Measurements from ENCODE around the gene C1orf53.

The C1orf53 gene

DNA sequence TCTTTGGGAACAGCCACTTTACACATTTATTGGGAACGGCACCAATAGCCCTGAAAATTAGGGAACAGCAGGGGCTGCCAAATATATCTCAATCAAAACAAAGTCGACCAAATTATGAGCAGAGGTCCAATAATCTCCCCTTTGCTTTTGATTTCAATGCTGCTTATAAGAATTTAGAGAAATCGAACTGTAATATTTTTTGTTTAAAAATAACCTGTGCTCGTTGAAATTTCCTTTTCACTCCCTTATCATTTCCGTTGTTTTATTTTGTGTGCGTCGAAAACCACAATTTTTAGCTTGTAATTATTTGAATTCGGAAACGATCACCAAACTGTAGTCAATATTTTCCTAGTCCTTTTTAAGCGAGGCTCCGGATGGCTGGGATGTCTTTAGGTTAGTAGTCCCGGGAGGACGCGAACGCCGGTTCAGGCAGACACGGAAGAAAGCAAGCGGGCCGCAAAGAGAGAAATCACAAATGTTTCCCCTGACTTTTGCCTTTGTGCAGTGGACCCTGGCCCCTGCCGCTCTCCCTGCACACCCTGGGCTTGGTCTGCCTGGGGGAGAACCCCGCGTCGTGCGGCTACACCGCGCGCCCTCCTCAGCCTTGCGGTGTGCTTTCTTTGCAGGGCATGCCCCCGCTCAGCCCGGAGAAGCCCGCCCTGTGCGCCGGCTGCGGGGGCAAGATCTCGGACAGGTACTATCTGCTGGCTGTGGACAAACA lies 17.1 kb downstream of the C1orf53 start:
- Mint-ChIP-seq H3K36me3 (ENCODE audit: insufficient read depth) (peaks cover 25% of the 10 kb centered on the region), H3K4me3 (peak overlapping the region; percentile 64 to 72), H3K27ac (no peak overlapping the region), H3K27me3 (peaks cover 88 to 93% of the 10 kb centered on the region in 2 donors), H3K4me1 (ENCODE audit: low read depth in 2 of 2) (peaks cover 40 to 48% of the 10 kb centered on the region in 2 donors), H3K9me3 (no peaks in the 10 kb centered on the region)
- ATAC-seq (replicated peaks) (peak; percentile 35), DNase-seq (no peak)

DNA sequence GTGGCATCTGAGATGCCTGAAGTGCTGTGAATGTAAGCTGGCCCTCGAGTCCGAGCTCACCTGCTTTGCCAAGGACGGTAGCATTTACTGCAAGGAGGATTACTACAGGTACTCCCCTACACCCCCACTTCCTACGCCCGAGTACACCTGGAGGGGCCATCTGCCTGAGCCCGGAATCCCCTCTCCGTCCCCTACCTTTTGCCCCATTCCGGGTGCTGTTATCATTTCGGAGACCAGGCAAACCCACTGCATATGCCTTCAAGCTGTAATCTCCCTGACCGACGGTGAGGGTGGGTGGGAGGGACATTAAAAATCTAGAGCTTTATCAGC lies 17.6 kb downstream of the C1orf53 start:
- Mint-ChIP-seq H3K4me3 (peak overlapping the region; percentile 64 to 72), H3K27me3 (peaks cover 83 to 93% of the 10 kb centered on the region in 2 donors), H3K4me1 (ENCODE audit: low read depth in 2 of 2) (peaks cover 40 to 48% of the 10 kb centered on the region in 2 donors), H3K9me3 (no peaks in the 10 kb centered on the region), H3K36me3 (ENCODE audit: insufficient read depth) (peaks cover 28% of the 10 kb centered on the region), H3K27ac (no peak overlapping the region)
- DNase-seq (no peak), ATAC-seq (replicated peaks) (no peak)

DNA sequence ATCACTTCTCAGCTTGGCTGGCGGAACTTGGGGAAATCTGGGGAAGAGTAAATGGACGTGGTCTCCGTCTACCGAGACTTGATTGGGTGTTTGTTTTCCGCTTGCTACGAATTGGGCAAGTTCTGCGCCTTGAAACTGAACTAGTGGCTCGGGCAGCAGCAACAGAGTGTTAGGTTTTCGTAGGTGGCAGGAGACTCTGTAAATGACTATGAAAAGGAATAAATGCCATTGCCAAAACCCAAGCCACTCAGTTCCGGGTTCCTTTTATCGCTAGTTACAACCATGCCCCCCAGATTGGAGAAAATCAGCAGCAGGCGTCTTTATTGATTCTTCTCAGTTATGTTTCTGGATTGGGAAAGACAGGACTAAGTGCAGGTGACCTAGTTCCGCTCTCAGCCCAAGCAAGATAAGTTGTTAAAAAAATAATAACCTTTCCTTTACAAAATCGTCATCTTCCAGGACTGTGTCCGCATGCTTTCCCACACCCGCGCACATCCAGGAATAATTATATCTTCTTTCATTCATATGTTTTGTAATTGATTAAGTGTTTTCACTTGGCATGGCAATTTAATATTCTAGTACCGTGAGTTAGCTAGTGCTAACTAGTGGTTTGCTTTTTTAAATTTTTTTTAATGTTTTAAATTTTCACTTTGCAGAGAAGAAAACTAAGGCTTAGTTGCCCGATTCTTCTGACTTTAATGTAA lies 18.1 kb downstream of the C1orf53 start:
- no peak for DNase-seq
- no peak for ATAC-seq (replicated peaks)
- H3K27me3 Mint-ChIP-seq, result peaks cover 82 to 93% of the 10 kb centered on the region in 2 donors

DNA sequence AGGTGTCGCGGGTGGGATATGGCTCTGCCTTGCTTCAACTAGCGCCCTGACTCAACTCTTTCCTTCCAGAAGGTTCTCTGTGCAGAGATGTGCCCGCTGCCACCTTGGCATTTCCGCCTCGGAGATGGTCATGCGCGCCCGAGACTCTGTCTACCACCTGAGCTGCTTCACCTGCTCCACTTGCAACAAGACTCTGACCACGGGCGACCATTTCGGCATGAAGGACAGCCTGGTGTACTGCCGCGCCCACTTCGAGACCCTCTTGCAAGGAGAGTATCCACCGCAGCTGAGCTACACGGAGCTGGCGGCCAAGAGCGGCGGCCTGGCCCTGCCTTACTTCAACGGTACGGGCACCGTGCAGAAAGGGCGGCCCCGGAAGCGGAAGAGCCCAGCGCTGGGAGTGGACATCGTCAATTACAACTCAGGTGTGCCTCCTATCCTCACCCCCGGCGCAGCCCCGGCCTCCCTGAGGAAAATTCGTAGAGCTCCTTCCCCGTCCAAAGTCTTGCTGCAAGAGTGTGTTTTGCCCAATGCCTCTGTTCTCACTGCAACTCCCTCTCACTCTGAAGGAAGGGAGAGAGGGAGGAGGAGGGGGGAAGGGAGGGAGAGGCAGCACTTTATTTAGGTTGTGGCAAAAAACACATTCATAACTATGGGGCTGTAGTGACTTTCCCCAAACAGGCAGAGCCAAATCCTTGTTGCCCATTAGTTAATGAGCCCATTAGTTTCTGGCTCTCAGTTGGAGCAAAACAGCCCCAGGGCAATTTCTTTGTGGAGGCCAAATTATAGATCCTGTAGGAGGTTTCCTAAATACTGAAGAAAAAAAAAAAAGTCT lies 19.0 kb downstream of the C1orf53 start:
- ATAC-seq (replicated peaks), result no peak
- DNase-seq, result no peak
- H3K4me1 Mint-ChIP-seq (ENCODE audit: low read depth in 2 of 2), result peaks cover 30 to 36% of the 10 kb centered on the region in 2 donors
- no peaks in the 10 kb centered on the region for H3K9me3 Mint-ChIP-seq
- H3K4me3 Mint-ChIP-seq, result peak overlapping the region in 1 of 2 donors; percentile 72
- H3K27ac Mint-ChIP-seq, result no peak overlapping the region
- H3K27me3 Mint-ChIP-seq, result peaks cover 81 to 93% of the 10 kb centered on the region in 2 donors
- peaks cover 23% of the 10 kb centered on the region for H3K36me3 Mint-ChIP-seq (ENCODE audit: insufficient read depth)

More for the DNA sequence above, 18.1 kb downstream of the C1orf53 start:
- Mint-ChIP-seq H3K4me1 (ENCODE audit: low read depth in 2 of 2) (peaks cover 38 to 44% of the 10 kb centered on the region in 2 donors), H3K27ac (no peak overlapping the region), H3K4me3 (peak overlapping the region; percentile 64 to 72), H3K36me3 (ENCODE audit: insufficient read depth) (peaks cover 27% of the 10 kb centered on the region), H3K9me3 (no peaks in the 10 kb centered on the region)

DNA sequence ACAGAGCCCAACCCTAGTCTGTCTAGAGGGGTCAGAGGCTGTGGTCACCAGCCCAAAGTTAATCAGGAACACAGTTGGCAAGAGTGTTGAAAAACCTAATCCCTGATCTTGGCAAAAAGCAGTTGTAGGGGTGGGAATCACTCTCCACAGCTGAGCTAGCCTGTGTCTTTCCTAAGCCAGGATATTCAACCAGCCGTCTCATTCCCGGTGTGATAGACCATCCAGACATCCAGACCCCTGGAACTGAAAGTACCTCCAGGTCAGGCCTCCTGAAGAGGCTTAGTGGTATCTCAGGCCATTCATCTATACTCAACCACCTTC lies 19.6 kb downstream of the C1orf53 start:
- ATAC-seq (replicated peaks) (no peak), DNase-seq (no peak)
- H3K9me3 Mint-ChIP-seq, result no peaks in the 10 kb centered on the region
- H3K36me3 Mint-ChIP-seq (ENCODE audit: insufficient read depth), result peaks cover 23% of the 10 kb centered on the region
- no peak overlapping the region for H3K27ac Mint-ChIP-seq
- peaks cover 81 to 93% of the 10 kb centered on the region in 2 donors for H3K27me3 Mint-ChIP-seq
- peaks cover 25 to 31% of the 10 kb centered on the region in 2 donors for H3K4me1 Mint-ChIP-seq (ENCODE audit: low read depth in 2 of 2)
- no peak overlapping the region for H3K4me3 Mint-ChIP-seq

DNA sequence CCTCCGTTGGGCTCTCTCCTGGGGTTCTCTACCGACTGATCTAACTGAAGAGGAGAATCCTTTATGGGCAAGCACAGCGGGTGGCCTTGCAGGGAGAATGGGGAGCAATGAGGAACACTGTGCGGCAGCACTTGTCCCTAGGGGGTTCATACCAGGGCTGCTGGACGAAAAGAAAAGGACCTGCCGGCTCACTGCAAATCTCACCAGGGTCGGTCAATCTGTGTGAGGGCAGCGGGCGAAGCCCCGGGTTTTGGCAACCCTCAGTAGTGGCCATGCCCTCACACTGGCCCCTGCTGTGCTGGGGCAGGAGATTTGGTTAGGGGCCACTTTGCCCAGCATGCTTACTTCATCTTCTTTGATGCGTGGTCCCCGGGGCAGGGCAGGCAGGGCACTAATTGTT lies 20.6 kb downstream of the C1orf53 start:
- H3K9me3 Mint-ChIP-seq, result no peaks in the 10 kb centered on the region
- H3K27me3 Mint-ChIP-seq, result peaks cover 81 to 93% of the 10 kb centered on the region in 2 donors
- DNase-seq, result no peak
- peaks cover 16 to 21% of the 10 kb centered on the region in 2 donors for H3K4me1 Mint-ChIP-seq (ENCODE audit: low read depth in 2 of 2)
- H3K27ac Mint-ChIP-seq, result no peak overlapping the region
- no peak overlapping the region for H3K4me3 Mint-ChIP-seq
- peaks cover 19% of the 10 kb centered on the region for H3K36me3 Mint-ChIP-seq (ENCODE audit: insufficient read depth)
- no peak for ATAC-seq (replicated peaks)

DNA sequence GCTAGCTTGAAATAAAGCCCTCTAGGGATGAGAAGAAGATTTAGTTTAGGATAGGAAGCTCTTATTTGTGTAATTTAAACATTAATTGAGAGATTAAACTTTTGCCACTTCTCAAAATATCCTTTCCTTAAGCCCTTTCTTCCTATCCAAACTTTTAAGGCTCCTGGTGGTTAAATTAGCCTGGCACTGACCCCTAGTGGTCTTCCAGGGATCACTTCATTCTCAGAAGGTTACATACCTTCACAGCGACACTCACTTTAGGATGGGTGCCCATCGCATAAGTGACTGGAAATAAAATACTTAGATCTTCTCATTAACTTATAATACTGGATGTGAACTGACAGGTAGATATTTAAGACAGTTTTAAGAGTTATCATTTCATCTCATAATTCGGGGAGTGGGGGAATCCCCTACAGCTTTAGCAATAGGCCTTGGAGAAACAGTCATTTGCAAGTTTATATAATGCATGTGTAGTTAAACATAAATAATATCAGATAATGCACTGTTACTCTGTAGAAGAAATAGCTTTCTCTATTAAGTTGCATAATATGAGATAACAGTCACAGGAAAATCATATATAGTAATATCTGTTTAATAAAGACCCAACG lies 22.2 kb downstream of the C1orf53 start:
- Mint-ChIP-seq H3K9me3 (no peaks in the 10 kb centered on the region), H3K36me3 (ENCODE audit: insufficient read depth) (peaks cover 3% of the 10 kb centered on the region), H3K27ac (no peak overlapping the region), H3K4me3 (no peak overlapping the region), H3K4me1 (ENCODE audit: low read depth in 2 of 2) (peaks cover 10 to 13% of the 10 kb centered on the region in 2 donors), H3K27me3 (peaks cover 78 to 91% of the 10 kb centered on the region in 2 donors)
- ATAC-seq (replicated peaks), result peak; percentile 61
- no peak for DNase-seq

DNA sequence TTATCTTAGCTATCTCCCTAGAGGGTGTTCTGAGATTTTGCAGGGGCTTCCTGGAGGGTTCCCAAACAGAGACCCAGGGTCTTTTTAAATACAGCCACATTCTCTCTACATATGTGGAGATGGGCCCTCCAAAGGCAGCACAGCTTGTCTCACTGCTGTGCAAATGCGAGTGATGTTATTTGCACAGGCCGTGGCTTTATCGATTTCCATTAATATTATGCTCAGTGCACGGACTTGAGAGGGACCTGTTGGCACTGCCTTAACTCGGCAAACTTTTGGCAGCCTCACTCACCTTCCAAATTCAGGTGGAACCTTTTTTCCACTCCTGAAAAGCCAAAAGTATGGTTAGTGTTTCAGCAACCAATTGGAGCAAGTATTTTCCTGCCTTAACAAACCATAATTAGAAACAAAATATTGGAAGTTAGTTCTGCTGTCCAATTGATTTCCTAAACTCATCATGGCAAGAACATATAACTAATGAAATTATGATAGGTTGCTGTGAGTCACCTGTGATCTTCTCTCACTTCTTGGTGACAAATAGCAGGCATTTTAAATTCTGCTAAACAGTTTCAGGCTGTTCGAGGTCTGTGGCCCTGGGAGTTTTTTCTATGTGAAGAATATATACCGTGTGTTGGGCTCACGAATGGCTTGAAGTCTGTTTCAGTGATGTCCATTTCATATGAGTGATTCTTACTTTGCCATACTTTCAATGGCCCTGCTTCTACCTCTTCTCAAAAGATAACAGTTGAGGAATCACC lies 25.7 kb downstream of the C1orf53 start:
- no peak for ATAC-seq (replicated peaks)
- H3K4me1 Mint-ChIP-seq (ENCODE audit: low read depth in 2 of 2), result peaks cover 0 to 5% of the 10 kb centered on the region in 2 donors
- H3K4me3 Mint-ChIP-seq, result peak overlapping the region in 1 of 2 donors; percentile 63
- peaks cover 46 to 76% of the 10 kb centered on the region in 2 donors for H3K27me3 Mint-ChIP-seq
- DNase-seq, result no peak
- peaks cover 3% of the 10 kb centered on the region for H3K36me3 Mint-ChIP-seq (ENCODE audit: insufficient read depth)
- H3K9me3 Mint-ChIP-seq, result no peaks in the 10 kb centered on the region
- peak overlapping the region in 1 of 2 donors; percentile 28 for H3K27ac Mint-ChIP-seq

DNA sequence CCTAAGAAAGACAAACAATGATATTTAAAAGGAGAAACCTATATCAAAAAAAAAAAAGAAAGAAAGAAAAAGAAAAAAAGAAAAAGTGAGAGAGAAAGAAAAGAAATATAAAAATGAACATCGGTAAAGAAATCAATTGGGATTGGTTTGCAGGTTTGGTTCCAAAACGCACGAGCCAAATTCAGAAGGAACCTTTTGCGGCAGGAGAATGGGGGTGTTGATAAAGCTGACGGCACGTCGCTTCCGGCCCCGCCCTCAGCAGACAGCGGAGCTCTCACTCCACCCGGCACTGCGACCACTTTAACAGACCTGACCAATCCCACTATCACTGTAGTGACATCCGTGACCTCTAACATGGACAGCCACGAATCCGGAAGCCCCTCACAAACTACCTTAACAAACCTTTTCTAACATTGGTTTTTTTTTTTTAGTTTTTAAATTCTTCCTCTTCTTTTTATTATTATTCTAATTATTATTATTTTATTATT lies 26.5 kb downstream of the C1orf53 start:
- Mint-ChIP-seq H3K4me1 (ENCODE audit: low read depth in 2 of 2) (peaks cover 0 to 5% of the 10 kb centered on the region in 2 donors), H3K4me3 (peak overlapping the region; percentile 33 to 63), H3K27me3 (peaks cover 48 to 79% of the 10 kb centered on the region in 2 donors), H3K36me3 (ENCODE audit: insufficient read depth) (peaks cover 3% of the 10 kb centered on the region), H3K27ac (peak overlapping the region in 1 of 2 donors; percentile 28), H3K9me3 (no peaks in the 10 kb centered on the region)
- DNase-seq (no peak), ATAC-seq (replicated peaks) (peak; percentile 66)

DNA sequence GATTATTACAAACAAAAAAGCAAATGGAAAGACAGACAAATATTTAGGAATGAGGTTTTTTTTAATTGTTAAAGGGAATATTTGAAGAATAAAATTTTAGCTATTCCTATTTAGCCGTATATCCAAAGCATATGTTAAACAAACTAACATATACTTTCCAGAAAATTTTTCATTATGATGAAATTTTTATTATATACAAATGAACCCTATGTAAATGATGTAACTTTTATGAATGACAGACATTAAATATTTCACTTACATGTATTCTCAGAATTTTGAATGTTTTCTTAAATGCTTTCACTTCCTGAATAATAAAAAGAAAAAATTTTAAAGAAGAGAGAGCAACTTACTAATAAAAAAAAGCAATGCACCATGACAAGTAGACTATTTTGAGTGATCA lies 30.6 kb downstream of the C1orf53 start:
- H3K36me3 Mint-ChIP-seq (ENCODE audit: insufficient read depth), result no peaks in the 10 kb centered on the region
- no peak overlapping the region for H3K27ac Mint-ChIP-seq
- H3K27me3 Mint-ChIP-seq, result peaks cover 36 to 42% of the 10 kb centered on the region in 2 donors
- H3K9me3 Mint-ChIP-seq, result no peaks in the 10 kb centered on the region
- peaks cover 0 to 5% of the 10 kb centered on the region in 2 donors for H3K4me1 Mint-ChIP-seq (ENCODE audit: low read depth in 2 of 2)
- DNase-seq (no peak), ATAC-seq (replicated peaks) (no peak)
- no peak overlapping the region for H3K4me3 Mint-ChIP-seq

DNA sequence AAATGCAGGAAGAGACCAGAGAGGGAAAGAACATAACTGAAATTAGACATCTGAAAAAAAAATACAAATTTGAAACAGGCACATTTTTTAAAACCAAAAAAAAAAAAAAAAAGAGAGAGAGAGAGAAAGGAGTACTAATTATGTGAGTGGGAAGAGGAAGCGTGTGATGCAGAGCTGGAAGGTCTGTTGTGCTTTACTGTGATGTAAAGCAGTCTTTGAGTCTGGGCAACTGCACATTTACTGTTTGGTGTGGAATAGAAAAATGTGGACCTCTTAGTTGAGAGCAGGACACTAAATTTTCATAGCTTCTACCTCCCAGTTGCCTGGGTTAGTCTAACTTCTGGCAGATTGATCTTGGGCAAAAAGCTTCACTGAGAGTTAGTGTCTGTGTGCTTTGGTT lies 31.2 kb downstream of the C1orf53 start:
- Mint-ChIP-seq H3K36me3 (ENCODE audit: insufficient read depth) (no peaks in the 10 kb centered on the region), H3K27ac (no peak overlapping the region), H3K4me3 (no peak overlapping the region), H3K27me3 (peaks cover 36 to 41% of the 10 kb centered on the region in 2 donors), H3K9me3 (no peaks in the 10 kb centered on the region), H3K4me1 (ENCODE audit: low read depth in 2 of 2) (peaks cover 0 to 3% of the 10 kb centered on the region in 2 donors)
- ATAC-seq (replicated peaks), result no peak
- no peak for DNase-seq

DNA sequence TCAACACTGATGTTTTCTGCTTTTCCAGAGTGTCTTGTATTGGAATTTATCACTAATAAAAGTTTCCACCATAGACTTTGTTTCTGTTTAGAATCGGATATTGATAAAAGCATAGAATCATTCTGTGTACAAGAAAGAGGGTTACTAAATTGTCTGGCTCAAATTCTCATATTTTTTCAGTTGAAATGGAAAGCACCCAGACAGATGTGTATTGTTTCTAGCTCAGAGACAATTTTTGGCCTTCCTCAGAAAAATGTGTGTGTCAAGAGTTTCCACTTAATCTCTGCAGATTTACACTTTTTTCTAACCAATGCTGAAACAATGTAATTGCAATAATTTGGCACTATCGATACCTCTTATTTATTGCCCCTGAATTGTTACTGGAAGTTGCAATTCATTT lies 35.0 kb downstream of the C1orf53 start:
- ATAC-seq (replicated peaks) (no peak), DNase-seq (no peak)
- Mint-ChIP-seq H3K4me1 (ENCODE audit: low read depth in 2 of 2) (no peaks in the 10 kb centered on the region), H3K27ac (no peak overlapping the region), H3K4me3 (no peak overlapping the region), H3K27me3 (peaks cover 30 to 46% of the 10 kb centered on the region in 2 donors), H3K9me3 (no peaks in the 10 kb centered on the region), H3K36me3 (ENCODE audit: insufficient read depth) (no peaks in the 10 kb centered on the region)
